ENCODE measurements around the gene SMTN. TPM values are rescaled to one million over a fixed set of nuclear protein-coding genes. Genes with fewer than 3 reads are reported as not detected.

SMTN gene
- total RNA-seq, 1 donor from 2014 or later: 13.3 TPM

- Mint-ChIP-seq H3K36me3 (ENCODE audit: unreplicated experiment) (no peaks in the 10 kb centered on the region), H3K27ac (ENCODE audit: unreplicated experiment) (no peak overlapping the region), H3K4me1 (ENCODE audit: low read depth, unreplicated experiment) (peaks cover 5% of the 10 kb centered on the region), H3K4me3 (ENCODE audit: unreplicated experiment) (no peak overlapping the region), H3K27me3 (ENCODE audit: unreplicated experiment) (peaks cover 3% of the 10 kb centered on the region), H3K9me3 (ENCODE audit: unreplicated experiment) (peaks cover 5% of the 10 kb centered on the region)
- DNase-seq: no peak
- no peak for TF ChIP-seq CTCF (IDR thresholded peaks at IDR 0.05; ENCODE audit: partially characterized antibody, unreplicated experiment)
Observed at GRCh38 chr22:31125521-31126117, 44.5 kb downstream of the SMTN start.

GRCh38 chr22:31126128-31126868 lies 45.2 kb downstream of the SMTN start:
- H3K4me1 Mint-ChIP-seq (ENCODE audit: low read depth, unreplicated experiment): peaks cover 5% of the 10 kb centered on the region
- no peak overlapping the region for H3K27ac Mint-ChIP-seq (ENCODE audit: unreplicated experiment)

GRCh38 chr22:31126869-31127175 lies 45.7 kb downstream of the SMTN start:
- Mint-ChIP-seq H3K36me3 (ENCODE audit: unreplicated experiment) (no peaks in the 10 kb centered on the region), H3K4me3 (ENCODE audit: unreplicated experiment) (no peak overlapping the region)
- no peak for DNase-seq

More at GRCh38 chr22:31126128-31126868, 45.2 kb downstream of the SMTN start:
- no peak for TF ChIP-seq CTCF (IDR thresholded peaks at IDR 0.05; ENCODE audit: partially characterized antibody, unreplicated experiment)
- no peaks in the 10 kb centered on the region for H3K36me3 Mint-ChIP-seq (ENCODE audit: unreplicated experiment)
- H3K9me3 Mint-ChIP-seq (ENCODE audit: unreplicated experiment): peaks cover 4% of the 10 kb centered on the region
- H3K4me3 Mint-ChIP-seq (ENCODE audit: unreplicated experiment): no peak overlapping the region
- DNase-seq: no peak
- peaks cover 2% of the 10 kb centered on the region for H3K27me3 Mint-ChIP-seq (ENCODE audit: unreplicated experiment)

GRCh38 chr22:31127181-31127772 lies 46.2 kb downstream of the SMTN start:
- peaks cover 3% of the 10 kb centered on the region for H3K9me3 Mint-ChIP-seq (ENCODE audit: unreplicated experiment)
- TF ChIP-seq CTCF (IDR thresholded peaks at IDR 0.05; ENCODE audit: partially characterized antibody, unreplicated experiment): no peak
- H3K27ac Mint-ChIP-seq (ENCODE audit: unreplicated experiment): no peak overlapping the region
- H3K36me3 Mint-ChIP-seq (ENCODE audit: unreplicated experiment): no peaks in the 10 kb centered on the region
- no peak for DNase-seq
- peaks cover 5% of the 10 kb centered on the region for H3K4me1 Mint-ChIP-seq (ENCODE audit: low read depth, unreplicated experiment)
- H3K27me3 Mint-ChIP-seq (ENCODE audit: unreplicated experiment): no peaks in the 10 kb centered on the region
- no peak overlapping the region for H3K4me3 Mint-ChIP-seq (ENCODE audit: unreplicated experiment)

More at GRCh38 chr22:31126869-31127175, 45.7 kb downstream of the SMTN start:
- no peak overlapping the region for H3K27ac Mint-ChIP-seq (ENCODE audit: unreplicated experiment)
- no peaks in the 10 kb centered on the region for H3K27me3 Mint-ChIP-seq (ENCODE audit: unreplicated experiment)
- H3K9me3 Mint-ChIP-seq (ENCODE audit: unreplicated experiment): peaks cover 2% of the 10 kb centered on the region
- peaks cover 5% of the 10 kb centered on the region for H3K4me1 Mint-ChIP-seq (ENCODE audit: low read depth, unreplicated experiment)
- TF ChIP-seq CTCF (IDR thresholded peaks at IDR 0.05; ENCODE audit: partially characterized antibody, unreplicated experiment): no peak

GRCh38 chr22:31128156-31128555 lies 47.0 kb downstream of the SMTN start:
- TF ChIP-seq CTCF (IDR thresholded peaks at IDR 0.05; ENCODE audit: partially characterized antibody, unreplicated experiment): no peak
- DNase-seq: no peak
- peaks cover 4% of the 10 kb centered on the region for H3K4me1 Mint-ChIP-seq (ENCODE audit: low read depth, unreplicated experiment)
- H3K27ac Mint-ChIP-seq (ENCODE audit: unreplicated experiment): no peak overlapping the region
- peaks cover 3% of the 10 kb centered on the region for H3K9me3 Mint-ChIP-seq (ENCODE audit: unreplicated experiment)
- no peak overlapping the region for H3K4me3 Mint-ChIP-seq (ENCODE audit: unreplicated experiment)
- no peaks in the 10 kb centered on the region for H3K36me3 Mint-ChIP-seq (ENCODE audit: unreplicated experiment)
- no peaks in the 10 kb centered on the region for H3K27me3 Mint-ChIP-seq (ENCODE audit: unreplicated experiment)

All from glutamatergic neuron (in vitro differentiated cells).